Measurements from ENCODE around the gene CEP131.

The CEP131 gene

DNA sequence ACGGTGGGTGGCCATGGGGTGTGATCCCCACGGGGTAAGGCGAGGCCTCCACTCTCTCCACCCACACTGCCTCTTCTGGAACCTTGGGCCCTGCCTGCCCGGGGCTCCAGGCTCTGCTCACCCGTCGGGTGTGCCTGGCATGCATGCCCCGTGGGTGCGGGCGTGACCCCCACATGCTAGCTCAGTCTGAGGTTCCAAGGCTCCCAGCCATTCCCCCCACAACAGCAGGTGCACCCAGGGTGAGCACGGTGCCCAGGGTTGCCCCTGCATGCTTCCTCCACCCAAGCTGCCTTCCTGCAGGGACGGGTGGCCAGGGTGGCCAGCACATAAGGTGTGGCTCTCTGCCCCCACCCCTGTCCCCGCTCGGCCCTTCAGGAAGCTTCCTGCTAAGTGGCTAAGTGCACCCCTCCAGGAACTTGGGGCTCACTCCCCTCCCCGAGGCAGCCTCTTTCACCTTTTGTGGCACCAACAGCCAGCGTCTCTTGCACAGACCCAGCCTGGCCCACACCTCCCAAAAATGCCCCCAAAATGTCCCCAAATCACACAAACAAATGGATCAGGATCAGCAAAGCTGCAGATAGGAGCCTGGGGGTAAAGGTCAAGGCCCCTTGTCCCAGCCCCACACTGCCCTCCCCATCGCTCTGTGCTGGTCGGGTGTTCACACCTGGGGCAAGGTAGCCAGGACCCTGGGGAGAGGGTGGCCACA lies 78.9 kb downstream of the CEP131 start:
- no peak for DNase-seq

- DNase-seq = no peak
Observed at GRCh38 chr17:81143200-81143527, 79.6 kb downstream of the CEP131 start.

DNA sequence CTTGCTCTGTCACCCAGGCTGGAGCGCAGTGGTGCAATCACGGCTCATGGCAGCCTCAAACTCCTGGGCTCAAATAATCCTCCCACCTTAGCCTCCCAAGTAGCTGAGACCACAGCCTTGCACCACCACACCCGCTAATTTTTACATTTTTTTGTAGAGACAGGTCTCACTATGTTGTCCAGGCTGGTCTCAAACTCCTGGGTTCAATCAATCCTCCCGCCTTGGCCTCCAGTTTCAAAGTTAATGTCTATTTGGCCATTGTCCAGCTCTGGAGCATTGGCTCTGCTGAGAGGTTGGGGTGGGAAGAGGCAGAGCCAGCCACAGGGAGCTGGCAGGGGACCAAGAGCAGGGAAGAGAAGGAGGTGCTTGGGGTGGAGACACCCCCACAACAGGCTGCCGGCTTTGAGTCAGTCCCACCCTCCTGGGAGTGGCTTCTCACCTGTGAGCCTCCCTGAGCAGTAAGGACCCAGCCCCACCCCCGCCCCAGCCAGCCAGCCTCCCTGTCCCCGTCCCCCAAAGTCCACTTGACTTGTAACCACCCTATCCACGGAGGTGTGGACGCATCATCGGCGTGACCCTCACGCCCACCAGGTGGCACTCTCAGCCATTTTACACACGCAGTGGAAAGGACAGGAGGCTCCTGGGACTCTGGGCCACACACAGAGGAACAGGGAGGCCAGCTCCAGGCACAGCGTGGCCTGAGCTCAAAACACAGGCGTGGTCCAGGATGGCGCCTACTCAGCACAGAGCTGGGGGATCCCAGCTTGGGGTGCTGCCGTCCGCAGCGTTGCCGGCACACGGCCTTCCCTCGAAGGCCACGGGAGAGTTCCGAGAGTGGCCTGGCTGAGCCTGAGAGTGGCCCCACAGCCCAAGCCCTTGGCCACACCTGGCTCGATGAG lies 80.2 kb downstream of the CEP131 start:
- DNase-seq = peak; percentile 82

- no peak for DNase-seq
Observed at GRCh38 chr17:81140695-81141094, 82.1 kb downstream of the CEP131 start.

DNA sequence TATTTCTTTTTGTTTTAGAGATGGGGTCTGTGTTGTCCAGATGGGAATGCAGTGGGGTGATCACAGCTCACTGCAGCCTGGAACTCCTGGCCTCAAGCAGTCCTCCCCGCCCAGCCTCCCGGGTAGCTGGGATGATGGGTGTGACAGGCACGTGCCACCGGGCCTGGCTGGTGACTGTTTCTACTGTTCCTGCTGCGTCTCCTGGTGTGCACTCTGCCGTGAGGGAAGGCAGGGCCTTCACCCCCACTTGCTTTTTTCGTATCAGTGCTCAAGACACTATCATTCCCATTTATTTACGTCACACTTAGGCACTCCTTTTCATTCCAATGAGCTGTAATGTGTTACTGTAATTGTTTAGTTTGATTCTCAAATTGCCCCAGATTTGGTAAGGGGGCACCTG lies 82.7 kb downstream of the CEP131 start:
- DNase-seq = no peak

Data from NCI-H226 (cell line).